Right atrium auricular region (tissue), 2 donors: ENCODE data around the gene C16orf95. TPM values are rescaled to one million over a fixed set of nuclear protein-coding genes. Genes with fewer than 3 reads are reported as not detected.

Experiments
- DNase-seq: peaks from one replicate; pipeline ENCODE4 v3.0.0-alpha.2; 2019; ENCODE audit warnings: low spot score
- H3K27ac ChIP-seq, 2 donors: fragments of 200-600 bp; sonication (generic); 1 replicate in 1 of 2; 2 replicates in 1 of 2; pipeline ENCODE4 v1.5.1; 2016 to 2019
- H3K27me3 ChIP-seq, 2 donors: fragments of 200-600 bp; sonication (generic); one replicate each; pipeline versions ENCODE4 v1.5.1 to v1.6.0; 2017 to 2019
- H3K36me3 ChIP-seq: fragments of 200-600 bp; sonication (generic); one replicate; pipeline ENCODE4 v1.5.1; 2016
- H3K4me1 ChIP-seq, 2 donors: fragments of 200-600 bp; sonication (generic); one replicate each; pipeline versions ENCODE4 v1.5.1 to v1.6.0; 2017 to 2019
- H3K4me3 ChIP-seq, 2 donors: fragments of 200-600 bp; sonication (generic); 1 replicate in 1 of 2; 2 replicates in 1 of 2; pipeline ENCODE4 v1.5.1; 2017 to 2019; ENCODE audit warnings: mild to moderate bottlenecking in 1 of 2, moderate library complexity in 1 of 2
- H3K9me3 ChIP-seq, 2 donors: fragments of 200-600 bp; sonication (generic); one replicate each; pipeline ENCODE4 v1.5.1; 2019
- CTCF ChIP-seq, 2 donors: fragments of 200-600 bp; sonication (generic); IDR thresholded peaks; one replicate each; pipeline ENCODE4 v1.5.1; 2019; ENCODE audit warnings: antibody characterized with exemption in 2 of 2
- total RNA-seq, 2 donors: library from RNA; depleted of rRNA; stranded (reverse); fragments of >200 nt; gene quantifications; one replicate each; pipeline ENCODE4 v1.1.0, GENCODE V29; 2016

Gene C16orf95
- total RNA-seq, 2 donors from 2014 or later, result 0.59 to 2.4 TPM

- Histone ChIP-seq H3K4me3 (no peak overlapping the region), H3K4me1 (peaks cover 0 to 46% of the 10 kb centered on the region in 2 donors), H3K9me3 (no peaks in the 10 kb centered on the region), H3K27ac (peak overlapping the region; percentile 78 to 84), H3K27me3 (no peaks in the 10 kb centered on the region), H3K36me3 (peaks cover 51% of the 10 kb centered on the region)
- no peak for DNase-seq
- TF ChIP-seq CTCF (IDR thresholded peaks at IDR 0.05), result no peak
Observed at GRCh38 chr16:87361916-87362619, 44.9 kb upstream of the C16orf95 start.

GRCh38 chr16:87360862-87361610 lies 43.8 kb upstream of the C16orf95 start:
- TF ChIP-seq CTCF (IDR thresholded peaks at IDR 0.05), result no peak
- DNase-seq, result no peak
- Histone ChIP-seq H3K9me3 (no peaks in the 10 kb centered on the region), H3K4me1 (peaks cover 0 to 36% of the 10 kb centered on the region in 2 donors), H3K4me3 (no peak overlapping the region), H3K27me3 (no peaks in the 10 kb centered on the region), H3K27ac (peak overlapping the region in 1 of 2 donors; percentile 3), H3K36me3 (peaks cover 51% of the 10 kb centered on the region)

GRCh38 chr16:87359121-87359520 lies 41.9 kb upstream of the C16orf95 start:
- H3K27me3 ChIP-seq, result no peaks in the 10 kb centered on the region
- H3K4me1 ChIP-seq, result peaks cover 0 to 19% of the 10 kb centered on the region in 2 donors
- DNase-seq, result no peak
- peaks cover 51% of the 10 kb centered on the region for H3K36me3 ChIP-seq
- H3K9me3 ChIP-seq, result no peaks in the 10 kb centered on the region
- no peak overlapping the region for H3K4me3 ChIP-seq
- no peak for TF ChIP-seq CTCF (IDR thresholded peaks at IDR 0.05)
- H3K27ac ChIP-seq, result no peak overlapping the region

- Histone ChIP-seq H3K4me1 (peaks cover 0 to 15% of the 10 kb centered on the region in 2 donors), H3K9me3 (no peaks in the 10 kb centered on the region), H3K36me3 (peaks cover 51% of the 10 kb centered on the region), H3K27ac (no peak overlapping the region), H3K27me3 (no peaks in the 10 kb centered on the region), H3K4me3 (no peak overlapping the region)
- TF ChIP-seq CTCF (IDR thresholded peaks at IDR 0.05), result no peak
- no peak for DNase-seq
Observed at GRCh38 chr16:87358696-87359095, 41.5 kb upstream of the C16orf95 start.

GRCh38 chr16:87358250-87358649 lies 41.1 kb upstream of the C16orf95 start:
- peaks cover 51% of the 10 kb centered on the region for H3K36me3 ChIP-seq
- DNase-seq, result no peak
- peaks cover 0 to 11% of the 10 kb centered on the region in 2 donors for H3K4me1 ChIP-seq
- no peak overlapping the region for H3K4me3 ChIP-seq
- no peaks in the 10 kb centered on the region for H3K27me3 ChIP-seq
- no peak overlapping the region for H3K27ac ChIP-seq
- no peaks in the 10 kb centered on the region for H3K9me3 ChIP-seq
- no peak for TF ChIP-seq CTCF (IDR thresholded peaks at IDR 0.05)
